Fibroblast of mammary gland (primary cell): ENCODE measurements around the gene IL12RB2.

Source experiments
- DNase-seq: peaks from one replicate; pipeline ENCODE4 v3.0.0-alpha.2; 2010; ENCODE audit warnings: low read depth
- H3K4me3 ChIP-seq: 2 replicates; pipeline ENCODE4 v1.5.1; 2011; ENCODE audit warnings: low read depth, mild to moderate bottlenecking, low read length, moderate library complexity; ENCODE audit not compliant: control insufficient read depth
- CTCF ChIP-seq: conservative IDR thresholded peaks from 2 replicates; pipeline ENCODE4 v1.5.1; 2011; ENCODE audit warnings: low read depth, low read length, inconsistent platforms; ENCODE audit not compliant: control insufficient read depth, insufficient read depth

The IL12RB2 gene

DNA sequence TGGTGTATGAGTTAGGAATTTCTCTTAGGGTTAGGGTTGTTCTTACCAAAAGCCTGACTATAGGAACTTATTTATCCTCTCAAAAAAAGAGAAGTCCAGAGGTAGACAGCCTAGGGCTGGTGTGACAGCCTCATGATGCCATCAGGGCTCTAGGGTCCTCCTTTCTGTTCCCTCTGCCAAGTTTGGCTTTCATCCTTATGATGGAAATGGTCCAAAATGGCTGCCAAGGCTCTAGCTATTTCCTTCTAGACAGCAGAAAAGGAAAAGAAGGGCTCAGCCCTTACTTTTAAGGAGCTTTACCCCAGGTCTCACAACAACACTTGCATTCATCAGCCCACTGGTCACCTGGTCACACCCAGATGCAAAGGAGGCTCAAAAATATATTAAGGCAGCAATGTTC lies 44.5 kb downstream of the IL12RB2 start:
- H3K4me3 ChIP-seq, result no peak overlapping the region
- DNase-seq, result no peak
- TF ChIP-seq CTCF, result no peak

GRCh38 chr1:67355745-67356424 lies 48.2 kb downstream of the IL12RB2 start:
- TF ChIP-seq CTCF, result no peak
- peak; percentile 72 for DNase-seq
- no peak overlapping the region for H3K4me3 ChIP-seq

- no peak for TF ChIP-seq CTCF
- H3K4me3 ChIP-seq, result no peak overlapping the region
- DNase-seq, result no peak
These were observed 51.9 kb downstream of the IL12RB2 start for GRCh38 chr1:67359592-67359991.

- TF ChIP-seq CTCF, result no peak
- H3K4me3 ChIP-seq, result no peak overlapping the region
- DNase-seq, result no peak
These were observed 54.0 kb downstream of the IL12RB2 start for GRCh38 chr1:67361641-67362040.

GRCh38 chr1:67367370-67368045 lies 59.8 kb downstream of the IL12RB2 start:
- peak; percentile 29 for DNase-seq

GRCh38 chr1:67368046-67368514 lies 60.4 kb downstream of the IL12RB2 start:
- no peak for TF ChIP-seq CTCF
- no peak overlapping the region for H3K4me3 ChIP-seq
- no peak for DNase-seq

More at GRCh38 chr1:67367370-67368045, 59.8 kb downstream of the IL12RB2 start:
- H3K4me3 ChIP-seq, result no peak overlapping the region
- TF ChIP-seq CTCF, result no peak
